SK-N-SH (cell line): Measurements from ENCODE around the gene C11orf98.

Experiments used
- EP300 ChIP-seq, 2 experiments: IDR thresholded peaks; 2 replicates each; pipeline versions ENCODE4 v1.4.0 to v1.6.1; 2012; ENCODE audit warnings: borderline replicate concordance in 1 of 2, low read depth in 1 of 2, low read length in 1 of 2
- TAF1 ChIP-seq: IDR thresholded peaks from 2 replicates; pipeline ENCODE4 v1.6.1; 2012; ENCODE audit warnings: low read depth, mild to moderate bottlenecking, low read length, moderate library complexity, borderline replicate concordance

DNA sequence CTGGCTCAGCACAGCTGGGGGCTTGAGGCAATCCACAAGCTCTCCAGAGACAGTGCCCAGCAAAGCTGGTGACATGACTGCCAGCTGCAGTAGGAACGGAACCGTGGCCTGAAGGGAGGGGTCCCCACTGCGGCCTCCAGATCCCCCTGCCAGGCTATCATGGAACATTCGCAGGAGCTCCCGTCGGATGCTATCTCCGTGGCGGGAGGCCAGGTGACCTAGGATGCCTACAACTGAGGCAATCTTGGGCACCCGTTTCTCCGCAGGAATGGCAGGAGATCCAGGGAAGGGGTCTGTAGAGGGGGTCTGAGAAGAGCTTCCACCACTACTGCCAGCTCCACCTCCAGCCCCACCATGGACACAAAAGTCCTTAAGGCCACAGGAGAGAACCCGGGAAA, 16.0 kb downstream of the C11orf98 start:
- TF ChIP-seq TAF1 (no peak), EP300 (IDR thresholded peaks at IDR 0.05; ENCODE audit: borderline replicate concordance in 1 of 2, low read depth in 1 of 2, low read length in 1 of 2) (no peak)
